ENCODE results near the gene NSUN4. TPM values are rescaled to one million over a fixed set of nuclear protein-coding genes. Genes with fewer than 3 reads are reported as not detected.

The NSUN4 gene
- total and polyA plus RNA-seq, 10 of the 15 experiments (the other 5 are each of a cell fraction or from before 2014, with no cell fraction given) = 22.1 to 80.2 (median 29.6) TPM

DNA sequence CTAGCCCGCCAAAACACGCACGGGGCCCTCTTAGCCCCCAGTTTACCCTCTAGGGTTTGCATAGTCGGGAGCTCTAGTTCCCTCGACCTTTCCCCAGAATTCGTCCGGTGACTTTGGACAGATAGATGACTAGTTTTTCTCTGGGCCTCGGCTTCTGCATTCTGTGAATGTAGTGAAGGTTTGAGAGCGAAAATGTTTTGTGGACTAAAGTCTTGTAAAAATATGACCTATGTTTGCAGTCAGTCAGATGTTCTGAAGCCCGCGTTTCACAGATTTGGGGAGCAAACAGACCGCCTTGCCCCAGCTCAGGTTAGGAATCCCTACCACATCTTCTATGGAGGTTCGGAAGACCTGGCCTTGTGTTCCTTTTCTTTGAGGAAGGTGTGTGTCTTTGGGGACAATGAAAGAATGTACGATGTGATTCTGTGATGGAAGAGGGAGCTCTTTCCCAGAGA lies 36.7 kb upstream of the NSUN4 start:
- RAD21 ChIA-PET (ENCODE audit: unreplicated experiment) = interaction anchor here (1.1 to 3.6 kb wide), 10 partner anchors 13 to 119 kb away, joined by 3 to 49 read pairs (median 10); partner anchors contain the start of genes NSUN4 and RAD54L
- CTCF ChIA-PET = interaction anchor here (0.9 to 8.0 kb wide), 9 partner anchors 10 to 80 kb away, joined by 3 to 181 read pairs (median 6); partner anchors contain the start of gene NSUN4
- TSS peak; percentile 89 for BruUV-seq (replicated peaks)
- Histone ChIP-seq H3K27me3 (replicated peaks in 1 of 2; ENCODE audit: control insufficient read depth in 2 of 2, insufficient read depth in 2 of 2, low read length in 1 of 2) (no peaks in the 10 kb centered on the region), H4K20me1 (ENCODE audit: control insufficient read depth, insufficient read depth) (peaks cover 3% of the 10 kb centered on the region; the same call in 1 of the 2 replicates), H3K9ac (ENCODE audit: control insufficient read depth, insufficient read depth, low read length) (peak overlapping the region; percentile 94), H3K4me2 (ENCODE audit: control insufficient read depth, insufficient read depth) (peak overlapping the region; percentile 80), H3K36me3 (ENCODE audit: control insufficient read depth in 2 of 2, insufficient read depth in 2 of 2, low read length in 1 of 2) (peaks cover 0 to 2% of the 10 kb centered on the region in 2 experiments; a peak in 2 of 4 replicates), H3K79me2 (ENCODE audit: control insufficient read depth, insufficient read depth, low read length) (peaks cover 96% of the 10 kb centered on the region), H3K27ac (ENCODE audit: control insufficient read depth, insufficient read depth) (peak overlapping the region; percentile 91), H2AFZ (ENCODE audit: control insufficient read depth, low read depth, low read length) (peak overlapping the region; percentile 90), H3K4me3 (peak overlapping the region; percentile 98), H3K4me1 (ENCODE audit: control insufficient read depth, insufficient read depth, low read length) (peaks cover 15% of the 10 kb centered on the region), H3K9me3 (replicated peaks; ENCODE audit: control insufficient read depth, insufficient read depth, low read length) (no peaks in the 10 kb centered on the region)
- TF ChIP-seq E2F4 (IDR thresholded peaks at IDR 0.05; ENCODE audit: low read depth, low read length) (0 out of 2 replicates have a peak, but pooled peaks have one; percentile 2), LARP7 (IDR thresholded peaks at IDR 0.05) (peak; percentile 76), CTCF (IDR thresholded peaks at IDR 0.05 in 2 of 3, conservative IDR thresholded peaks at IDR 0.05 in 1 of 3; ENCODE audit: control insufficient read depth in 2 of 3, extremely low read depth in 1 of 3, insufficient read depth in 1 of 3, low read depth in 3 of 3, low read length in 3 of 3) (peak in 1 of 3 experiments; percentile 14; a peak in 1 of 6 replicates), RUNX3 (IDR thresholded peaks at IDR 0.05; ENCODE audit: low read length) (no peak), RAD21 (IDR thresholded peaks at IDR 0.05; ENCODE audit: insufficient read depth, low read depth, low read length) (peak; percentile 12; the same call in 1 of the 2 replicates), POLR2AphosphoS2 (IDR thresholded peaks at IDR 0.05; ENCODE audit: low read depth, low read length) (peak; percentile 21; the same call in 1 of the 2 replicates), HDGF (IDR thresholded peaks at IDR 0.05) (0 out of 2 replicates have a peak, but pooled peaks have one; percentile 3), MTA3 (IDR thresholded peaks at IDR 0.05; ENCODE audit: borderline replicate concordance, low read length) (peak; percentile 45; the same call in 1 of the 2 replicates), NR2C2 (IDR thresholded peaks at IDR 0.05; ENCODE audit: borderline replicate concordance, control insufficient read depth, insufficient read length, low read depth) (no peak)
- TF ChIP-seq, protein P1, sequence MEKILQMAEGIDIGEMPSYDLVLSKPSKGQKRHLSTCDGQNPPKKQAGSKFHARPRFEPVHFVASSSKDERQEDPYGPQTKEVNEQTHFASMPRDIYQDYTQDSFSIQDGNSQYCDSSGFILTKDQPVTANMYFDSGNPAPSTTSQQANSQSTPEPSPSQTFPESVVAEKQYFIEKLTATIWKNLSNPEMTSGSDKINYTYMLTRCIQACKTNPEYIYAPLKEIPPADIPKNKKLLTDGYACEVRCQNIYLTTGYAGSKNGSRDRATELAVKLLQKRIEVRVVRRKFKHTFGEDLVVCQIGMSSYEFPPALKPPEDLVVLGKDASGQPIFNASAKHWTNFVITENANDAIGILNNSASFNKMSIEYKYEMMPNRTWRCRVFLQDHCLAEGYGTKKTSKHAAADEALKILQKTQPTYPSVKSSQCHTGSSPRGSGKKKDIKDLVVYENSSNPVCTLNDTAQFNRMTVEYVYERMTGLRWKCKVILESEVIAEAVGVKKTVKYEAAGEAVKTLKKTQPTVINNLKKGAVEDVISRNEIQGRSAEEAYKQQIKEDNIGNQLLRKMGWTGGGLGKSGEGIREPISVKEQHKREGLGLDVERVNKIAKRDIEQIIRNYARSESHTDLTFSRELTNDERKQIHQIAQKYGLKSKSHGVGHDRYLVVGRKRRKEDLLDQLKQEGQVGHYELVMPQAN (conservative IDR thresholded peaks at IDR 0.05) = peak; percentile 59; the same call in 1 of the 2 replicates
- FAIRE-seq (no peak), DNase-seq (ENCODE audit: low read depth, low spot score) (no peak), ATAC-seq (no peak)
- POLR2A ChIA-PET = interaction anchor here (0.6 to 3.9 kb wide), 12 partner anchors 9 to 504 kb away, joined by 3 to 45 read pairs (median 6); partner anchors contain the start of genes MOB3C, NSUN4 and RAD54L
- in situ Hi-C loops (cut with MboI) = loop anchor here (5.0 kb wide), 1 partner anchor 38 kb away; the partner anchor contains the start of gene NSUN4
- whole genome bisulfite sequencing (ENCODE audit: insufficient coverage, insufficient replicate concordance, low lambda C conversion rate, missing lambda C conversion rate) = under 1% methylated on average over 14 of the region's 14 CpGs
- intact Hi-C loops (cut with micrococcal nuclease; ENCODE audit: unreplicated experiment) = loop anchor here (1.0 to 2.0 kb wide), 4 partner anchors 29 to 57 kb away; partner anchors contain the start of gene RAD54L
- SMC1A ChIA-PET (ENCODE audit: uncharacterized antibody, unreplicated experiment) = interaction anchor here (0.6 to 2.9 kb wide), 10 partner anchors 11 to 59 kb away, joined by 3 to 30 read pairs (median 8); partner anchors contain the start of gene NSUN4

Measured in GM12878 (cell line).